OCI-LY1 (cell line): ENCODE results near the gene PDF.

ENCODE experiments used
- H2AFZ ChIP-seq: fragments of 200-600 bp; sonication (generic), shearing (Covaris generic); 2 replicates; pipeline ENCODE4 v1.6.0; 2014; ENCODE audit warnings: antibody characterized with exemption, mild to moderate bottlenecking, low read length
- H3F3A ChIP-seq: fragments of 200-600 bp; sonication (generic), shearing (Covaris generic); 2 replicates; pipeline ENCODE4 v1.6.0; 2014; ENCODE audit warnings: mild to moderate bottlenecking, antibody characterized with exemption, low read length, moderate library complexity; ENCODE audit not compliant: insufficient read depth
- H3K27ac ChIP-seq: fragments of 200-600 bp; sonication (generic); 2 replicates; pipeline ENCODE4 v1.5.1; 2014; ENCODE audit warnings: low read length, mixed run types, mild to moderate bottlenecking, low read depth; ENCODE audit not compliant: poor library complexity, severe bottlenecking
- H3K27me3 ChIP-seq: fragments of 200-600 bp; sonication (generic); 2 replicates; pipeline ENCODE4 v1.6.0; 2014; ENCODE audit warnings: antibody characterized with exemption, mild to moderate bottlenecking, low read length, moderate library complexity; ENCODE audit not compliant: insufficient read depth
- H3K36me3 ChIP-seq: fragments of 200-600 bp; sonication (generic); 2 replicates; pipeline ENCODE4 v1.6.1; 2014; ENCODE audit warnings: mild to moderate bottlenecking, antibody characterized with exemption, low read length, moderate library complexity, mixed read lengths; ENCODE audit not compliant: insufficient read depth
- H3K4me1 ChIP-seq: fragments of 200-600 bp; sonication (generic); 2 replicates; pipeline ENCODE4 v1.5.1; 2014; ENCODE audit warnings: mild to moderate bottlenecking, low read length, moderate library complexity; ENCODE audit not compliant: insufficient read depth, severe bottlenecking
- H3K4me2 ChIP-seq: fragments of 200-600 bp; sonication (generic), shearing (Covaris generic); 2 replicates; pipeline ENCODE4 v1.6.1; 2014; ENCODE audit warnings: low read length
- H3K4me3 ChIP-seq: fragments of 200-600 bp; sonication (generic); 2 replicates; pipeline ENCODE4 v1.5.1; 2014; ENCODE audit warnings: low read length, low read depth, mild to moderate bottlenecking, mixed read lengths; ENCODE audit not compliant: poor library complexity, severe bottlenecking
- H3K79me2 ChIP-seq: fragments of 200-600 bp; shearing (Covaris generic); 2 replicates; pipeline ENCODE4 v1.6.1; 2016; ENCODE audit warnings: mixed run types, low read length, mixed read lengths; ENCODE audit not compliant: insufficient read depth
- H3K9ac ChIP-seq: fragments of 200-600 bp; sonication (generic), shearing (Covaris generic); 2 replicates; pipeline ENCODE4 v1.6.1; 2014; ENCODE audit warnings: mild to moderate bottlenecking, low read length, mixed read lengths
- H3K9me2 ChIP-seq: fragments of 200-600 bp; sonication (generic), shearing (Covaris generic); 2 replicates; pipeline ENCODE4 v1.6.1; 2014; ENCODE audit warnings: low read depth, mild to moderate bottlenecking, low read length, mixed read lengths
- H3K9me3 ChIP-seq: fragments of 200-600 bp; shearing (Covaris generic); 2 replicates; pipeline ENCODE4 v1.6.1; 2014; ENCODE audit warnings: low read length, mixed read lengths
- H4K20me1 ChIP-seq: fragments of 200-600 bp; sonication (generic), shearing (Covaris generic); 2 replicates; pipeline ENCODE4 v1.6.0; 2016; ENCODE audit warnings: mild to moderate bottlenecking, low read length; ENCODE audit not compliant: insufficient read depth
- CTCF ChIP-seq: fragments of 200-600 bp; sonication (generic), shearing (Covaris generic); IDR thresholded peaks from 2 replicates; pipeline ENCODE4 v1.5.1; 2017; ENCODE audit warnings: mild to moderate bottlenecking, antibody characterized with exemption, low read length, moderate library complexity, mixed read lengths
- EZH2 ChIP-seq: fragments of 200-600 bp; sonication (generic), shearing (Covaris generic); IDR thresholded peaks from 2 replicates; pipeline ENCODE4 v1.8.0; 2017; ENCODE audit warnings: borderline replicate concordance, mixed run types, mild to moderate bottlenecking, antibody characterized with exemption, low read length, moderate library complexity, mixed read lengths

Gene PDF

GRCh38 chr16:69286941-69287713 lies 43.3 kb downstream of the PDF start:
- no peaks in the 10 kb centered on the region for H3K9me2 ChIP-seq
- H4K20me1 ChIP-seq = no peaks in the 10 kb centered on the region
- TF ChIP-seq EZH2 (no peak), CTCF (peak; percentile 45)
- H3K9ac ChIP-seq = no peak overlapping the region
- no peaks in the 10 kb centered on the region for H3K4me1 ChIP-seq
- H3K36me3 ChIP-seq = peaks cover 55% of the 10 kb centered on the region
- H3K4me2 ChIP-seq = no peak overlapping the region
- no peaks in the 10 kb centered on the region for H3K9me3 ChIP-seq
- no peak overlapping the region for H2AFZ ChIP-seq
- no peak overlapping the region for H3K27ac ChIP-seq
- no peaks in the 10 kb centered on the region for H3K27me3 ChIP-seq
- no peaks in the 10 kb centered on the region for H3F3A ChIP-seq
- no peaks in the 10 kb centered on the region for H3K79me2 ChIP-seq
- no peak overlapping the region for H3K4me3 ChIP-seq

GRCh38 chr16:69285240-69285639 lies 45.1 kb downstream of the PDF start:
- Histone ChIP-seq H3K36me3 (peaks cover 45% of the 10 kb centered on the region), H3K27ac (no peak overlapping the region), H3K27me3 (no peaks in the 10 kb centered on the region), H3K4me2 (no peak overlapping the region), H3K9ac (no peak overlapping the region), H3K4me3 (no peak overlapping the region), H3F3A (no peaks in the 10 kb centered on the region), H3K4me1 (no peaks in the 10 kb centered on the region), H4K20me1 (no peaks in the 10 kb centered on the region), H3K9me3 (no peaks in the 10 kb centered on the region), H3K9me2 (no peaks in the 10 kb centered on the region), H3K79me2 (no peaks in the 10 kb centered on the region), H2AFZ (no peak overlapping the region)
- TF ChIP-seq EZH2 (no peak), CTCF (no peak)

GRCh38 chr16:69283851-69284250 lies 46.5 kb downstream of the PDF start:
- no peak overlapping the region for H3K27ac ChIP-seq
- H3K9me3 ChIP-seq = no peaks in the 10 kb centered on the region
- H3F3A ChIP-seq = no peaks in the 10 kb centered on the region
- H3K9ac ChIP-seq = no peak overlapping the region
- no peak overlapping the region for H2AFZ ChIP-seq
- no peaks in the 10 kb centered on the region for H3K4me1 ChIP-seq
- H4K20me1 ChIP-seq = no peaks in the 10 kb centered on the region
- H3K79me2 ChIP-seq = no peaks in the 10 kb centered on the region
- no peaks in the 10 kb centered on the region for H3K9me2 ChIP-seq
- no peak overlapping the region for H3K4me3 ChIP-seq
- no peak overlapping the region for H3K4me2 ChIP-seq
- H3K36me3 ChIP-seq = peaks cover 40% of the 10 kb centered on the region
- H3K27me3 ChIP-seq = no peaks in the 10 kb centered on the region
- TF ChIP-seq EZH2 (no peak), CTCF (no peak)
